ENCODE measurements around the gene TP73.
"Not testable (repeated sequence)": the region's sequence is repeated elsewhere in the genome, so short reads cannot be mapped to it uniquely, and the experiment has no call there.

The TP73 gene

DNA sequence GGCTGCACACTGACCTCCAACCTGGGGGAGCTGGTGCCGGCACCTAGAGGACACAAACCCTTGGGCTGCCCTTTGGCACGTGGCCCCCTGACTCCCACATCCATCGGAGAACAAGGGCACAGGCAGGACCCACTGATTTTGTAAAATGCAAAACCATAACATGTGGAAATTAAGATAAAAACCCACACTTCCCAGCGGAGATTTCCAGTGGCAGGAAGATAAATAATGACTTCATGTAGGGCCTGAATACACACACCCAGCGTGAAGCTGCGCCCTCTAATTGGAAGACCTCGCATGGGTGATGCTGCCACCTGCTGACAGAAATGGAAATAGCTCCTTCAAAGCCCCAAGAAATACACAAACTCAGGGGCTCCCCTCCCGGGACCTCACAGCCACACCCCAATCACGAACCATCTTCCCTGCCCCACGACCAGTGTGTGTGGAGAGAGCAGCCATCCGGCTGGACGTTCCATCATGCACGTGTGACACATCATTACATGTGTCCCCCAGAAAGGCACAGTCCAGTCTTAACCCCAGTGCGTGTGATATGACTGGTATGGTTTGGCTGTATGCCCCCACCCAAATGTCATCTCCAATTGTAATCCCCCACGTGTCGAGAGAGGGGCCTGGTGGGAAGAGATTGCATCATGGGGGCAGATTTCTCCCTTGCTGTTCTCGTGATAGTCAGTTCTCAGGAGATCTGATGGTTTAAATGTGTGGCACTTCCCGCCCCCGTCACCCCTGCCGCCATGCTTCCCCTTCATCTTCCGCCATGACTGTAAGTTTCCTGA lies 33.2 kb upstream of the TP73 start:
- DNase-seq, result peak in 12 of 14 donors; percentile 16 to 62 (median 32)

DNA sequence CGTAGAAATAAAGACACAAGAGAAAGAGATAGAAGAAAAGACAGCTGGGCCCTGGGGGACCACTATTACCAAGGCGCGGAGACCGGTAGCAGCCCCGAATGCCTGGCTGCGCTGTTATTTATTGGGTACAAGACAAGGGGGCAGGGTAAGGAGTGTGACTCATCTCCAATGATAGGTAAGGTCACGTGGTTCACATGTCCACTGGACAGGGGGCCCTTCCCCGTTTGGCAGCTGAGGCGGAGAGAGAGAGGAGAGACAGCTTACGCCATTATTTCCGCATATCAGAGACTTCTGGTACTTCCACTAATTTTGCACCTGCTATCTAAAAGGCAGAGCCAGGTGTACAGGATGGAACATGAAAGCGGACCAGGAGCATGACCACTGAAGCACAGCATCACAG lies 31.6 kb upstream of the TP73 start:
- DNase-seq, result no peak

DNA sequence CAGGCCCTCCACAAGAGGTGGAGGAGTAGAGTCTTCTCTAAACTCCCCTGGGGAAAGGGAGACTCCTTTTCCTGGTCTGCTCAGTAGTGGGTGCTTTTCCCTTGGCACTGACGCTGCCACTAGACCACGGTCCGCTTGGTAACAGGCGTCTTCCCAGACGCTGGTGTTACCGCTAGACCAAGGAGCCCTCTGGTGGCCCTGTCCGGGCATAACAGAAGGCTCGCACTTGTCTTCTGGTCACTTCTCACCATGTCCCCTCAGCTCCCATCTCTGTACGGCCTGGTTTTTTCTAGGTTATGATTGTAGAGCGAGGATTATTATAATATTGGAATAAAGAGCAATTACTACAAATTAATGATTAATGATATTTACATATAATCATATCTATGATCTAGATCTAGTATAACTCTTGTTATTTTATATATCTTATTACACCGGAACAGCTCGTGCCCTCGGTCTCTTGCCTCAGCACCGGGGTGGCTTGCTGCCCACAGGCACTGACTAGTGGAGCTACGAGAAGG lies 31.1 kb upstream of the TP73 start:
- peak in 6 of 14 donors; percentile 9 to 57 (median 17) for DNase-seq

DNA sequence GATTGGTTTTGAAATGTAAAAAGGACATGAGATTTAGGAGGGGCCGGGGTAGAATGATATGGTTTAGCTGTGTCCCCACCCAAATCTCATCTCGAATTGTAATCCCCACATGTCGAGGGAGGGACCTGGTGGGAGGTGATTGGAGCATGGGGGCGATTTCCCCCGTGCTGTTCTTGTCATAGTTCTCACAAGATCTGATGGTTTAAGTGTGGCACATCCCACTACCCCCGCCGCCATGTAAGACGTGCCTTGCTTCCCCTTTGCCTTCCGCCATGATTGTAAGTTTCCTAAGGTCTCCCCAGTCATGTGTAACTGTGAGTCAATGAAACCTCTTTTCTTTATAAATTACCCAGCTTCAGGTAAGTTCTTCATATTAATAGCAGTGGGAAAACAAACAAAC lies 30.2 kb upstream of the TP73 start:
- DNase-seq, result not testable (repeated sequence)

DNA sequence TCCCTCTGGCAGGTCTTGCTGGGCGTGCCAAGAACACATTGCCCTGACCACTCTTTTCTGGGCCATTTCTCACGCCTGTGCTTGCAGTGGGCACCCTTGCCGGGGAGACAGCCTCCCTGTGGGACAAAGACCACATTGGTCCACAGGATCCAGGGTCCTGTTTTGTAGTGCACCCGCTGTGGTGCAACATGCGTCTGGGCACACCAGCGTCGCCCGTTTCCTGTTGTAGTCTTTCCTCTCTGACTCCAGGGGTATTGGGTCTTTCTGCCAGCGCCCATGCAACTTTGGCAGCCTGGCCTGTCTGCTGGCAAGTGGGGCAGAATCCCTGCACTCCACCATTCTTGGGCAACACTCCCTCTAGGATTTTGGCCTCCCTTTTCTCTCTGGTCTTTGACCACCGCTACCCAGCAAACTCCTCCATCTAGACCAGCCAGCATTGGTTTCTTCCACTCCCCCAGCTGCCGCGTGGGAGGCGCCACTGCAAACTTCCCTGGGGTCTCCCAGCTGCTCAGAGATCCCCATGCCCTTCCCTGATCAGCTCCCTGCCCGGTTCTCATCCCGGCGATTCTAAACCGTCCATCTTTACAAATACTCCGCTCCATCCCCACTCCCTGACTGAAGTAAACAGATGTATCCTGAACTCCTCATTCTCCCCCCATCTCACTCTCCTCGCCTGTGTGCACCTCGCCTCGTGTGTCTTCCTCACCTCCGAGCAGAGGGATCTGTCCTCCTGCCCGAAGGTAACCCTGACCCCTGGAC lies 28.7 kb upstream of the TP73 start:
- DNase-seq, result no peak

DNA sequence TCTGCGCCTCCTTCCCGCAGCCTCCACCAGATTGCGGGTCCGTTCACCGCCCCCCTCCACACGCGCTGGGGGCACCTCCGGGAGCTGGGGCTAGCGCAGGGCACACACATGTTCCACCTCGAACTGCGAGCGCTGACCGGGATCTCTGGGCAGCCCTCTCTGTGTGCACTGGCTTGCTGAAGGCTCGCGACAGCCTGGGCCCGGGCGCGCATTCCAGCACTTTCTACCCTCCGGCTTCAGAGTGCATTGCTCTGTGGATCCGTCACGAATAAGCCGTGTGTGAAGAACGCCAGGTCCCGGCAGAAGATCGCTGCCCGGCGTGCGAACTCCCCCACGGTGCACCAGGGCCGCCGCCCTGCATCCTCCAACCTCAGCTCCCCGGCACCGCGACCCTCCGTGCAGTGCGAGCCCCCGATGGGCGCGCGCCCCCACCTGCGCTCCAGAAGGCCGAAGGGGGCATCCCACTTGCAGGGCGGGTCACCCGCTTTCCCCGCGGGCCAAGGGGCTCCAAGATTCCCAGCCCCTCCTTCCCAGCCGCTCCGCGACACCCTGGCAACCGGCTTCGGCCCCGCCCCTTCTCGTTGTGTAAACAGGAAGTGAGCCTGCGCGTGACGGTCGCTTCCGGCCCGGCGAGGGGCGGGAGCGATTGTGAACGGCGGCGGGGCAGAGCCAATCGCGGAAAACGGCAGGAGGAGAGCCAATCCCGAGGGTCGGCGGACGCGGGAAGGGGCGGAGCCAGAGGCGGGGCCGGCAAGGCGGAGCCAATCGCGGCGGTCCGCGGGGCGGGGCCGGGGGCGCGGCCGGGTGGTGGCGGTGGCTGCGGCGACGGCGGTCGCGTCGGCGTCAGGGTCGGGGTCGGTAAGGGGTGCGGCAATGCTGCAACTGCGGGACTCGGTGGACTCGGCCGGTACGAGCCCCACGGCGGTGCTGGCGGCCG lies 27.8 kb upstream of the TP73 start, which contains the start of gene TPRG1L:
Gene TPRG1L (plus strand): TSS at position 816 of the 937 bp plus-strand sequence. CDS start 58 bp downstream, at position 874.
- peak; percentile 77 to 99 (median 97) for DNase-seq

DNA sequence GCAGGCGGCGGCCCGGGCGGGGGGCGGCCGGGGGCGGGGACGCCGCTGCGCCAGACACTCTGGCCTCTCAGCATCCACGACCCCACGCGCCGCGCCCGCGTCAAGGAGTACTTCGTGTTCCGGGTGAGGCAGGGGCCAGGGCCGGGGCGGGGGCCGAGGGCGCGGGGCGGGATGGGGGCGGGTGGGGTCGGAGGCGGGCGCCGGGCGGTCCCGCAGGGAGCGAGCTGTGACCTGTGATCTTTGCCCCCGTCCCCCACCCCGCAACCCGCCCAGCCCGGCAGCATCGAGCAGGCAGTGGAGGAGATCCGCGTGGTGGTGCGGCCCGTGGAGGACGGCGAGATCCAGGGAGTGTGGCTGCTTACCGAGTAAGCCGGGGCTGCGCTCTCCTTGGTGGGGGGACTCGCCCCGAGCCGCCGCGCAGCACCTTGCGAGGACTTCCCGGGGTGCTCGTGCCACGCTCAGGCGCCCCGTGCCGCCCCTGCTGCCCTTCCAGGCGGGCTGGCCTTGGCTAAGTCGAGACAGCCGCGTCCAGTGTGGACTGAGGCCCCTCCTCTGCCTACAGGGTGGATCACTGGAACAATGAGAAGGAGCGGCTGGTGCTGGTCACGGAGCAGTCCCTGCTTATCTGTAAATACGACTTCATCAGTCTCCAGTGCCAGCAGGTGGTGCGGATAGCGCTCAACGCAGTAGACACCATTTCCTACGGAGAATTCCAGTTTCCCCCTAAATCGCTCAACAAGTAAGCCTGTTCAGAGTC lies 27.0 kb upstream of the TP73 start:
- peak in 1 of 14 donors; percentile 25 for DNase-seq

DNA sequence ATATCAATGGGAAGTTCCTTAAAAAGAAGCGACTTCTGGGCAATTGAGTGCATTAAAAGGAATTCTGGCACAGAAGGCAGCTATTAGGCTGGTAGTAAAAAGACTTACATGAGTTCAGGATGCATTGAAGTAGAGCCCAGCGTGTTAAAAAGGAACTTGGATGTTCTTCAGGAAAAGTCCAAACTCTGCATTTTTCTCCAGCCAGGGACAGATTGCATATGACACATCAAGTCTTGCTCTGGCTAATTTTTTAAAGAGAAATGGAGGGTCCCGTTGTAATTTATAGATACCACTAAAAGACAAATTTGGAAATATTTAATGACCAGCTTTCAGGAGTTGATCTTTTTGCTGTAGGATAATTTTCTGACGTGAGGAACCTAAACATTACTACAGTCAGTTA lies 26.3 kb upstream of the TP73 start:
- no peak for DNase-seq

DNA sequence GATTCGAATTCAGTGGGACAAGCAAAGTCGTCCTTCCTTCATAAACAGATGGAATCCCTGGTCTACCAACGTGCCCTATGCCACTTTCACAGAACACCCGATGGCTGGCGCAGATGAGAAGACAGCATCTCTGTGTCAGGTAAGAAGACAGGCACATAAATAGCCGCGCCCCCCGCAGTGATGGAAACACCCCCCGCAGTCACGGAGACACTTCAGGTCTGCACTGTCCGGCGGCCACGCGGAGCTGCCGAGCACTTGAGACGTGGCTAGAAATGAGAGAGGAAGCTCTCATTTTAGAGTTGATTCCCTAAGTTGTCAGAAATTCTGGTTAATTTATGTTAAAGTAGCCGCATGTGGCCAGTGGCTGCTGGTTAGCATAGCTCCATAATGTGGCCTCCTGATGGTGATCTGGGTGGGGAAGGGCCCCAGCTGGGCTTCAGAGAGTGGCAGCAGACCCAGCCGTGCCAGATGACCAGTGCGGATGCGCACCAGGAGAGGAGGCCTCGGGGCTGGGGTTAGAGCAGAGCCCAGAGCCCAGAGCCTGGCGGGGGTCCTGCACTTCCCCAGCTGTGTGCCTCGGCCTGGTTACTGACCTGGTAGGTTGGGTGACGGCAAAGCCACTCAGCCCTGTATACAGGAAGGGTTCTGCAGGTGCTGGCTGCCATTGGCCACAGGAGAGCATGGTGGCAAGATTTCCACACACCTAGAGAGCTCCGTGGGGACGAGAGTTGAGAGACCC lies 24.6 kb upstream of the TP73 start:
- no peak for DNase-seq

DNA sequence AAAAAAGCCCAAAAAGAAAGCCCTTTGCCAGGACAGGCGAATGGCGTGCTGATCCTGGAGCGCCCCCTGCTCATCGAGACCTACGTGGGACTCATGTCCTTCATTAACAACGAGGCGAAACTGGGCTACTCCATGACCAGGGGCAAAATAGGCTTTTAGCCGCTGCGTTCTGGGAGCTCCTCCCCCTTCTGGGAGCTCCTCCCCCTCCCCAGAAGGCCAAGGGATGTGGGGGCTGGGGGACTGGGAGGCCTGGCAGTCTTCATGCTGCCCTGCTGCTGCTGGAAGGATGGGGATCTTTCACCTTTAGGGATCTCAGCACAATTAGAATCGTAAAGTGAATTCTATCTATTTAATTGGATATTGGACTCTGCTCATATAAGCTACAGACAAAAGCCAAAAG lies 23.9 kb upstream of the TP73 start:
- no peak for DNase-seq

DNA sequence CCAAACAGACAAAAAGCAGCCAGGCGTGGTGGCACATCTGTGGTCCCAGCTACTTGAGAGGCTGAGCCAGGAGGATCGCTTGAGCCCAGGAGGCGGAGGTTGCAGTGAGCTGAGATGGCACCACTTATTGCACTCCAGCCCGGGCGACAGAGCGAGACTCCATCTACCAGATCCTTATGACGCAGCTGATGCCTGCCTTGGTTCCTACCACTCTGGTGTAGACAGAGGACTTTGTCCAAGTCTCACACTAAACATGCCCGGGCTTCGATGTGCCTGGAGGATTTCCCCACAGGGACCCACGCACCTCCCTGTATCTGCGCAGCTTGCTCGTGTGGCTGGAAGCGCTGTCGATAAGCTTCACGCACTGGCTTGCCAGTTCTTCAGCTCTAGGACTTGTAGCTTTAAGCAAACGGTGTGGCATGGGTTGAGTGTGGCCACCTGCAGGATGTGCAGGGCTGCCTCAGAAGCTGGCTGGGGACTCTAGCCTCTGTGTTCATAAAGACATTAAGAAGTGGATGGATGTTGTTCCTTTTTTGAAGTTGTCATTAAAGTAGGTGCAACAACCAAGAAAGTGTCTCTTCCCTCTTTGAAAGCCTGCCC lies 22.7 kb upstream of the TP73 start:
- DNase-seq, result no peak

DNA sequence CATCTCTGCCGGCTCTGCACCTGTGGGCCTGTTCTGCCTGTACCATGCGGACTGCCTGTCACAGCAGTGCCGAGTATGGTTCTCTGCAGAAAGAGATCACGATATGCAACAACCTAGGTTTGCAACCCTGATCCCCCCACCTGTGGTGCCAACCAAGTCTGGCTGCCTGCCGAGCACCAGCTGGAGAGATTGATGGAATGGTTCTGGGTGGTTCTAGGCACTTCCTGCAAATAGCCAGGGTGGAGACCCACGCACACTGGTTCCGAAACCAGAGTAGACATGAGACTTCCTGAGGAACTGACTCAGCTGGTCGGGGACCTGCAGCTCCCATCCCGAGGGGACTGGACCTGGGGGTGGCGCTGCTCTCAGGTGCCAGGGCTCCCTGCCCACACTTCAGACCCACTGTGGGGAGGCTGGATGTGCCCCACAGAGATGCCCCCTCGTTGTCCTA lies 22.1 kb upstream of the TP73 start:
- DNase-seq, result no peak

DNA sequence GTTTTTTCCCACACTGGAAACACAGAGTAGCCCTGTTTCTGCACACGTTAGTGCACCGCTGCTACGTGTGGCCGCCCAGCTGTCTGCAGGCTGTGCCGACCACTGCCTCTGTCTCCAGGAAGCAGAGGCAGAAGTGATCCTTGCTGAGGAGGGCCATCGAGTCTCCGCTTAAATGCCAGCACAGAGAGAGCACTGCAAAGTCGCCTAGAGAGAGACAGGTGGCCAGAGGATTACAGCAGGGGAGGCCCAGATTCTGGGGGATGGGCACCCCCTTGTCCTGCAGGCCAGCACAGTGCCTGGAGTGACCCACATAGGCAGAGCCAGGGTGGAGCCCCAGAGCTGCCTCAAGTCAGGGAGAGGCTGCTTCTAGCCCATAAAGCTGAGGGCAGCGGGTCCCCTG lies 21.4 kb upstream of the TP73 start:
- DNase-seq, result peak in 1 of 14 donors; percentile 17

DNA sequence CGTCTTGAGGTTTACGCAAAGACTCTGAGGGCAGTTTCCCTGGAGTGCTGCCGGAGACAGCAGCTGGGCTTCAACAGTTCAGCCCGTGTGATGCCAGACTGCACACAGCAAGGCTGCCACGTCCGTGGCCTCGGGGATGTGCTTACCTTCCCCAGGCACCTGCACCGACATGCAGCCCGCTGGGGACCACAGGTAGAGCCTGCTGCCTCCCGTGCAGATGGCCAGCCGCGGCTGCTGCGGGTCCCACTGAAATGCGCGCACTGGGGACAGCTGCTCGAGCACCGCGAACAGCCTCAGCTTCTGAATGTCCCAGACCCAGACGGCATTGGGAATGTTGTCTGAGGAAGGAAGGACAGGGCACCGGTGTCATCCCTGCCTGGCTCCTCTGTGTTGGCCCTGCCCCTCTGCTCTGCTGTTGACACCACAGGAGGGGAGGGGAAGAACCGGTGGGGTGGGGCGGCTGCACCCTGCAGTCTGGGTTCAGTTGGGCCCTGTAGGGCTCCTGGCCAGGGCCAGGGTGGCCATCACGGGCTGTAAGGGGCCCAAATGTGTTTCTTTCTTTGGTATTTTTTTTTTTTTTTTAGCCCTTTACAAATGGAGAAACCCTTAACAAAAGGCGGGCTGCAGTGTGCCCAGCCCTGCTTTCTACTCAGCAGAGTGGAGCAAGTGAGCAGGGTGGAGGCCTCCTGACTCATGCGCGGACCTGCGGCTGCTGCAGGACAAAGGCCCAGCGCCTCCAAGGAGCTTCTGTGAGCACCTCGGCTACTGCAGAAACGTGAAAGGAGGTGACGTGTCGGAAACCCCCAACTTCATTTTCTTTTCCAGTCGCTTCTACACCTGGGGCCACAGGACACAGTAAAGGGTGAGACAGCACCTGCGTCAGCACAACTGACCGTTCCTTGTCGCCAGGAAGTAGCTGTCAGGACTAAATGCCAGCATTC lies 20.7 kb upstream of the TP73 start:
- no peak for DNase-seq

DNA sequence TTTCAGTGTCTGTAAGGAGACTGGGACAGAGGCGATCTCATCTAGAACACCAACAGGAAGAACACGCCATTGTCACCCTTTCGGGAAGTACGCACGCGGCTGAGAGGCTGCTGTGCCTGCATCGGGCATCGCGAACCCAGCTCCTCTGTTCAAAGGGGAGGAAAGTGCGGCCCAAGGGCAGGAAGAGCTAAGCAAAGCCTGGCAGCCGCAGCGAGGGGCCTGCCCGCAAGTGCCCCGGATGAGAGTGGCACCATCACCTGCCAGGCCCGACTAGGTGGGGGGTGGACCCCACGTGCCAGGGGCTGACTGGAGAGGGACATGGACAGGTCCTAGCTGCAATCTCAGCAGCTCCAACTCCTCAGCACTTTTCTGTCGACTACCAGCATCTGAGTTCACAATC lies 20.0 kb upstream of the TP73 start:
- no peak for DNase-seq

DNA sequence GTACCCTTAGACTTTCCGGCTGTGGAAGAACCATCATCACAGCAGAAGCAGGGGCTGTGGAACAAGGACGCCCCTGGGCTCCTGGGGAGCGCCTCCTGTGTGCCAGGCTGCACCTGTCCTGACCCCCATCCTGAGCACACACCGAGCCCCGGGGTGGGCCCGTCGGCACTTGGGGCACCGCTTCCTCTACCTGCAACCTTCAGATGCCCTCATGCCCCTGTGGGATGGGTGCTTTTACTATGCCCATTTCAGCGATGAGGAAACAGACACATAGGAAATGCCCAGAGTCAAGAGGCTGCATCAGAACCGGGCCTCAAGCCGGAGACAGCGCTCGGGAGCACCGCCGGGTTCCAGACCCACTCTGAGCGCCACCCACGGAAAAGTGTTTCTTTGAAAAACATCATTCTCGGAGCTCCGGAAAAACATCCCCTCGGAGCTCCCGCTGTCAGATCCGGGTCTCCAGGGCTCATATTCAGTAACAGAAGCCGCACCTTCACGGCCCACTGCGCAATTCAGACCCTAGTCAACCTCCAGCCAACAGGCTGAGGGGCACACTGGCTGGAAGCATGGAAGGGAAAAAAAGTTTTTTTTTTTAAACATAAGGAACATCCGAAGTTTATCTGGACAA lies 19.5 kb upstream of the TP73 start:
- no peak for DNase-seq

DNA sequence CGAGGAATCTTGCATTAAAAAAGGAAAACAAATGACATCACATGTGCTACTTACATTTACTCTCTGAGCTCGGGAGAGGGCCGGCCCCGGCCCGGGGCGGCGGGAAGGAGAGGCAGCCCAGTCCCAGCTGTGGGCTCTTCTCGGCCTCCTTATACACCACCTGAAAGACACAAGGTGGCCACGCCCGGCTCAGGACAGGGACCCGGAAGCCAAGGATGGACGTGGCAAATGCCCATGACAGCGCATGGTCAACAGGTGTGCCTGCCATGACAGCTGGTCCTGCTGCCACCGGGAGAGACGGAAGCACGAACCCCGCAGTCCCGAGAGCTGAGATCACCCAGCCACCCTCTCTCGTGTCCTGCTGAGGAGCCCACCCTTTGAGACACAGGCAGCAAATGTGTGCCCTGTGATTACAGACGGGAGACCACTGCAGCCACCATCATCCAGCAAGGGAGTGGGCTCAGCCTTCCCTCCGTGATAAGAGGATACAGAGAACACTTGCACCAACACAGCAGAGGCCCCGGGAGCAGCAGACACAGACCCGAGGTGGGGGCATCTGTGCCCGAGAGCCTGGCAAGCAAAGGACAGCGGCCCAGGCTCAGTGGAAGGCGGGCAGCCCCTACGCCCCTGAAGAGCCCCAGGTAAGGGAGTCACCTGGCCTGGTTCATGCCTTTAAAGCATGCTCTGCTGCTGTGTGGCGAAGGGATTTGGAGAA lies 18.8 kb upstream of the TP73 start:
- no peak for DNase-seq

Data from C1 segment of cervical spinal cord (tissue), 14 donors.